GM18502 (cell line): Measurements from ENCODE around the gene MOK.
"Not testable (repeated sequence)": the region's sequence is repeated elsewhere in the genome, so short reads cannot be mapped to it uniquely, and the experiment has no call there.

Experiments
- ATAC-seq: cut with Tn5 transposase; IDR thresholded peaks from one replicate; pipeline ENCODE4 v1.9.1; 2021; ENCODE audit warnings: mild to moderate bottlenecking; ENCODE audit not compliant: unreplicated experiment, poor library complexity

The MOK gene

GRCh38 chr14:102321456-102322422 lies 16.8 kb upstream of the MOK start:
- ATAC-seq, result no peak

DNA sequence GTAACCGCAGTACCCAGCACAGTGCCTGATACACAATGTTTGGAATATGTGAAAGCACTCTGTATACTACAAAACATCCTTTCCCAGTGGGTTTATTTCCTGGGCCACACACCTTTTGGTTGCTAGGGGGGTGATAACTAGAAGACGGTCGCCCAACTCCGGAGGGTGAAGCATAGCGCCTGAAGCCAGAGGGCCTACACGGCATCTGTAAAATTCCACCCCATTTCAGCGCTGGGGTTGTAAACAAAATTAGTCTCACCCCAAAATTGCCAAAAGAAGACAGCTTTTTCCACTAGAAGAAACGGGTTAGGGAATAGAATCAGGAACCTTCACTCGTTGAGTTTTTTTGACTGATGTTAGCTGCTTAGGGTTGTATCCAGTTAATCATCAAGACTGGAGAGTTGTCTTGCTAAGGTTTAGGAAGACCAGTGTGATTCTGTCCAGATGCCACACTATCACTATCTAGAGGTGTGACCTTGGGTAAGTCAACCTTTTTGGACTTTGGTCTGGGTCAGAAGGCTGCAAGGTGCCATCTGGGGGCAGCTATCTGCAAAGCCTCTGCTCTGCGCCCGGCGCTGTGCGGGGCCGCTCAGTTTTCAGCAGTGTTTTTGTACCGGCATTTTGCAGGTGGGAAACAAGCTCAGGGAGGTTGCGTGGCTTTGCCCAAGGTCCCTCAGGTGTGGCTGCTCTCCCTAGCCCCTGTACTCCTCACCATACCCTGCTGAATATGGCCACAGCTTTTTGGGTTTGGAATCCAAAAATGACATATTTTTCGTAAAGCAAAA lies 15.9 kb upstream of the MOK start:
- ATAC-seq, result no peak

DNA sequence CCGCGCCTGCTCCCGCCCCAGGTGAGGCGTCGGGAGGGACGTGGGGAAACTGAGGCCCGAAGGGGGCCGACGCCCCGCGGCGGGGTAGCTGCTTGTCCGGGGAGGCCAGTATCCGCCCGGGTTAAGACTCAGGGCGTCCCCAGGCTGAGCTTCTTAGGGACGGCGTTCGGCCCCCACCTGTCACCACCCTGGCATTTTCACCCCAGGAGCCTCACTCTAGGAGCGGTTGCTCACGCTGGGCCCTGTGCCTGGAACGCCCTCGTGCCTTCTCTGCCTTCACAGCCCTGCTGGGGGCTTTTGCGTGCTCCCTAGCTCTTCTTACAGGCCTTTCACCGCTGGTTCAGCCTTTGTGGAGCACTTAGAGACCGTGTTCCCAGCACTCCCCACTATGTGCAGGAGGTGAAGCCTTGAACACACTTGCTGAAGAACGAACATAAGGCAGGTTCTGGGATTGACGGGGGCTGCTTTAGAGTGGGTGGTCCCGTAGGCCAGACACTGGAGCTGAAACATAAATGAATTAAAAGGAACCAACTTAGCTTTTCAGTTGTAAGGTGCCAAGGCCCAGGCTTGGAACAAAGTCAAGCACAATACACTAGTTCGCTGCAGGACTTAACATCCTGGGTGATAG lies 15.2 kb upstream of the MOK start:
- ATAC-seq, result peak; percentile 35

- peak; percentile 58 for ATAC-seq
Measured at GRCh38 chr14:102319351-102320032, 14.5 kb upstream of the MOK start, which contains the start of gene ZNF839. Gene ZNF839, plus strand, starts transcription at chr14:102319746. Its CDS starts 20 bp downstream, at chr14:102319766.

DNA sequence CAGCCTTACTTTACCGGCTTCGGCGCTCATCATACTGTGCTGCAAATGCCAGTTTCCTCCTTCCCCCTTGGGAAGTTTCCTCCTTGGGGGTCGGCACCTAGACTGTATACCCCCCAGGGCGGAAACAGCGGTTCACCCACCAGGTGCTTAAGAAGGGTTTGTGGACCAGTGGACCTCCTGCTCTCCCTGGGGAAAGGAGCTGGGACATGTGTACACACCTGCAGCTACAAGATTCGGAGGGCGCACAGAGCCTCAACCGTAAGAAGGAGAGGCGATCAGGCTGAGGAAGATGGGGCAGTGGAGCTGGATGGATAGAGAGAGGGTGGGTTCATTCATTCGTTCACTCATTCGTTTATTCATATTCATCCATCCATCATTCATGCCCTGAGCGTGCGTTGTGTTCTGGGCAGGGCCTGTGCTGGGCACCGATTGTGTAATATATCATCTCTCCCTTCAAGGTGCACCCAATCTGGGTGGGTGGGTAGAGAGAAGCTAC lies 13.9 kb upstream of the MOK start:
- ATAC-seq, result no peak

DNA sequence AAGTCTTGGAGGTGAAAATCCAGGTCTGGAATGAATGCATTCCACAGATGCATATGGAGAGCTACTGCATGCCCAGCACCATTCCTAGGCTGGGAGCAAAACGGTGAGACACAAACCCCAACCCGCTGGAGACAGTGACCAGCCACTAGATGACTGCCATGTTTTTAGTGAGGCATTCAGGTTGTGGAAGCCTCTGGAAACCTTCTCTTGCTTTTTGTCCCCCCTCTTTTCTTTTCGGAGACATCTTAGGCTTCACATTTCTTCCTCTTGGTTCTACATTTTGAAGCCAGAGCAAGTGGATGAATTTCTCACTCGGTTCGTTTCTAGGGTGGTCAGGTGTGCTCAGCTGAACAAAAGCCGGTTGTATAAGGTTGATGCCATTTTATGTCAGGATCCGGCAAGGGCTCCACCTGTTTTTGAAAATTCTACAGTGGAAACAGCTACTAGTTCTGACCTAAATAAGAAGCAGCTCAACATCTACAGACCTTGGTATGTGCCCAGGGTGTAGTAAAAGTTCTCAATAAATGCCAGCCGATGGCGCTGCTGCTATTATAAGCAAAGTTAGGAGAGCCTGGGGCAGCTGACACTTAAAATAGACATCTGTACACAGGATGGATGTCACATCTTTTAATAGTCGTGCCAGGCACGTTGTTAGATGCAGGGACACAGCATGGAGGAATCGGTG lies 12.7 kb upstream of the MOK start:
- no peak for ATAC-seq

DNA sequence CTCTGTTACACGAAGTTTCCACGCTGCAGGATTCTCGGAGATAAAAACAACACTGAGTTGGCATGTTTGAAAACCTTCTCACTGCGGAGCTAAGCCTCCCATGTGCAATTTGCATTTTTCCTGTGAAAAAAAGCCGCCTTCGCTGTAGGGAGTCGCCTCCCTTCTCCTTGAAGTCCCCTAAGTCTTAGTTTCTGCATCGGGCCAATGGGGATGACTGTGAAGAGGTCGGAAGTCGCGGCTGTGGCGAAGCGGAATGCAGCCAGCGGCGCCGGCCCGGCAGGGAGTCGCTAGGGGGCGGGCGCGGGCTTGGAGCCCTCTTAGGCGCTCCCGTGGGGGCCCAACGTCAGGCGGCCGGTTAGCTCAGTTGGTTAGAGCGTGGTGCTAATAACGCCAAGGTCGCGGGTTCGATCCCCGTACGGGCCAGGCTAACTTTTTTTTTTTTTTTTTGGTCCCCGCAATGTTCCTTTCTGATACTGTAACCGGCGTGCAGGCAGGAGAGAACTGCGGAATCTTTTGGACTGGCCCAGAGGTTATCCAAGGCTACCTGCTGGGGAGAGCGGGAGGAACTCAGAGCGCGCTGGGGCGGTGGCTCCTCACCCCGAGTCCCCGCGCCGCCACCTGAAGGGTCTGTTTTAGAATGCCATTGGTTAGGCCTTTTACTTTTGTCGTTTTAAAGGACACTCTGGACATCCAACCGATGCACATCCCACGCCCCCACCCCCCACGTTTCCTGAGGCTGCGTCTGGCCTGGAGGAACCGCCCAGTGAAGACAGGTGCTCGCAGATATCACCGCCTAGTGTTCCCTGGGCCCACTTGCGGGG lies 12.0 kb upstream of the MOK start:
- ATAC-seq, result peak; percentile 57

- no peak for ATAC-seq
Measured at GRCh38 chr14:102316338-102316742, 11.4 kb upstream of the MOK start.

DNA sequence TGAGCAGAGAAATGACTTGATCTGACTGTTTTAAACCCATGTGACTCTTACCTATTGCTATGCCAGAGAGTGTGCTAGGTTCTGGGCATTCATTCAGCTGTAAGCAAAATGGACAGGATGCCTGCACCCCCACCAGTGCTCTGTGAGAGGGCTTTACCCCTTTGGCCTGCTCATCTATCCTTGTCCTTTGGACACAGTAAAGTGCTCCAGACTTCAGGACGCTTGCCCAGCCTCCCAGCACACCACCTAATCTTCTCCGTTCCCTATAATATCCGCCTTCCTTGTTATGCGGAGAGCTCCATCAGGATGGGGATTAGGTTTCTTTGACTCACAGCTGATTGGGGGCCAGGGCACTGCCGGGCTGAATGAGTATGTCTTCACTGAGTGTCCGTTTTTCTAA lies 10.2 kb upstream of the MOK start:
- no peak for ATAC-seq

DNA sequence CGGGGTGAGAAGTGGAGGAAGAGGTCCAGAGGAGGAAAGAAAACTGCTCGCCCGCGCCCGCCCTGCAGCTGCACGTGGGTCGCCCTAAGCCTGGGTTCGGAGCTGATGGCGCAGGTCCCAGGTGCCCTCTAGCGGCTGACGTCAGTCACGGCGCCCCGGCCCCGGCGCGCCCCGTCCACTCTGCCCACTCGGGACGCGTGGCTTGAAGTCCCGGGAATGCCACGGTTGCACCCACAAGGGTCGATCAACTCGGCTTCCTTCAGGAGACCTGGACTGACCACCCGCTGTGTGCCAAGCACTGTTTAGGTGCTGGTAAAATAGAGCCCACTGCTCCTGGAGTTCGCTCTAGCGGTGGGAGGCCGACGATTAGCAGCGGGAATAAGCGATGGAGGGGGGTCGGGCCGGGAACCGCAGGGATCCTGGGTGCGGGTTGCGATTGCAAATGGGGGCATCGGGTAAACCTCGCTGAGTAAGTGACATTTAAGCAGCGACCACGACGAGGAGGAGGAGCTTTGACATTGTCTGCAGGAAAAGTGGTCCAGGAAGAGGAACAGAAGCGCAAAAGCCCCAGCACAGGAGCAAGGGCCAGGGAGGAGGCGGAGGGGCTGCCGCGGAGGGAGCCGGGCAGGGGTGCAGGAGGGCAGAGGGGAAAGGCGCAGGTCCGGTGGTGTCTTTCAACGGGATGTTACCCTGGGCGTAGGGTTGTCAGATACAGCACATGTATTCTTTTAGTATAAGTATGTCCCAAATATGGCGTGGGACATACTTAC lies 9.5 kb upstream of the MOK start:
- peak; percentile 67 for ATAC-seq

DNA sequence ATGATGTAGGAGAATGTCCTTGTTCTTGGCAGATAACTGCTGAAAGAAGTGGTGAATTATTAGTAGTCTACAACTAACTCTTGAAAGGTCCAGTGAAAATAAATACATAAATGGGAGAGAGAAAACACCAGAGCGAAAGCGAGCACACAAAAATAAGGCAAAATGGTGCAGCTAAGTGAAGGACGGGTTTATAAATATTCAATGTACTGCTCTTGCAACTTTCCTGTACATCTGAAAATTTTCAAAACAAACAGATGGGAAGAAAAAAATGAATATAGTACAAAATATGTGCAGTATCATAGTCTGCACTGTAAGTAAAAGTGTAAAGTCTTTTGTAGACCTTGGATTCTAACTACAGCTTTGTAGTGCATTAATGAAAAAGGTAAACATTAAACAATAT lies 1.3 kb downstream of the MOK start:
- no peak for ATAC-seq

- not testable (repeated sequence) for ATAC-seq
Measured at GRCh38 chr14:102298303-102299070, 6.5 kb downstream of the MOK start.

DNA sequence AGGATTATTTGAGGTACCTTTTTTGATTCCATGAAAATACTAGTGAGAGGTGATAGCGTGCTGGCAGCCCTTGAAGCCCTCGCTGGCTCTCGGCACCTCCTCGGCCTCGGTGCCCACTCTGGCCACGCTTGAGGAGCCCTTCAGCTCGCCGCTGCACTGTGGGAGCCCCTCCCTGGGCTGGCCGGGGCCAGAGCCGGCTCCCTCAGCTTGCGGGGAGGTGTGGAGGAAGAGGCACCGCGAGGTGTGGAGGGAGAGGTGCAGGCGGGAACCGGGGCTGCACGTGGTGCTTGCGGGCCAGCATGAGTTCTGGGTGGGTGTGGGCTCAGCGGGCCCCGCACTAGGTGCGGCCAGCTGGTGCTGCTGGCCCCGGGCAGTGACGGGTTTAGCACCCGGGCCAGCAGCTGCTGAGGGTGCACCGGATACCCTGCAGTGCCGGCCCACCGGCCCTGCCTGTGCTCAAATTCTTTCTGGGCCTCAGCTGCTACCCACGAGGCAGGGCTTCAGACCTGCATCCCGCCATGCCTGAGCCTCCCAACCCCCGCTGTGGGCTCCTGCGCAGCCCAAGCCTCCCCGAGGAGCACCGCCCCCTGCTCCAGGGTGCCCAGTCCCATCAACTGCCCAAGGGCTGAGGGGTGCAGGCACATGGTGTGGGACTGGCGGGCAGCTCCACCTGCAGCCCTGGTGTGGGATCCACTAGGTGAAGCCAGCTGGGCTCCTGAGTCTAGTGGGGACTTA lies 7.4 kb downstream of the MOK start:
- ATAC-seq, result no peak

- ATAC-seq, result no peak
Measured at GRCh38 chr14:102295270-102295669, 9.7 kb downstream of the MOK start.

GRCh38 chr14:102293781-102294180 lies 11.2 kb downstream of the MOK start:
- ATAC-seq, result no peak

- no peak for ATAC-seq
Measured at GRCh38 chr14:102292441-102292840, 12.5 kb downstream of the MOK start.

- ATAC-seq, result no peak
Measured at GRCh38 chr14:102288139-102288538, 16.8 kb downstream of the MOK start.
